GM06990 (cell line): ENCODE results near the gene TRAM2.

Experiments
- DNase-seq: peaks from one replicate; pipeline ENCODE4 v3.0.0-alpha.2; 2011; ENCODE audit not compliant: insufficient read length; ENCODE audit errors: extremely low read depth
- H3K27me3 ChIP-seq: replicated peaks from 2 replicates; pipeline ENCODE4 v1.6.0; 2011; ENCODE audit warnings: low read length; ENCODE audit not compliant: control insufficient read depth, insufficient read depth
- H3K36me3 ChIP-seq: 2 replicates; pipeline ENCODE4 v1.5.1; 2011; ENCODE audit warnings: low read length; ENCODE audit not compliant: control insufficient read depth, insufficient read depth
- H3K4me3 ChIP-seq: replicated peaks from 2 replicates; pipeline ENCODE4 v1.5.1; 2011; ENCODE audit warnings: low read depth, mild to moderate bottlenecking, control low read depth, low read length
- CTCF ChIP-seq: IDR thresholded peaks from 2 replicates; pipeline ENCODE4 v1.5.1; 2011; ENCODE audit warnings: low read length, control low read depth, mild to moderate bottlenecking, inconsistent platforms; ENCODE audit not compliant: insufficient read depth, poor library complexity, severe bottlenecking

Gene TRAM2

DNA sequence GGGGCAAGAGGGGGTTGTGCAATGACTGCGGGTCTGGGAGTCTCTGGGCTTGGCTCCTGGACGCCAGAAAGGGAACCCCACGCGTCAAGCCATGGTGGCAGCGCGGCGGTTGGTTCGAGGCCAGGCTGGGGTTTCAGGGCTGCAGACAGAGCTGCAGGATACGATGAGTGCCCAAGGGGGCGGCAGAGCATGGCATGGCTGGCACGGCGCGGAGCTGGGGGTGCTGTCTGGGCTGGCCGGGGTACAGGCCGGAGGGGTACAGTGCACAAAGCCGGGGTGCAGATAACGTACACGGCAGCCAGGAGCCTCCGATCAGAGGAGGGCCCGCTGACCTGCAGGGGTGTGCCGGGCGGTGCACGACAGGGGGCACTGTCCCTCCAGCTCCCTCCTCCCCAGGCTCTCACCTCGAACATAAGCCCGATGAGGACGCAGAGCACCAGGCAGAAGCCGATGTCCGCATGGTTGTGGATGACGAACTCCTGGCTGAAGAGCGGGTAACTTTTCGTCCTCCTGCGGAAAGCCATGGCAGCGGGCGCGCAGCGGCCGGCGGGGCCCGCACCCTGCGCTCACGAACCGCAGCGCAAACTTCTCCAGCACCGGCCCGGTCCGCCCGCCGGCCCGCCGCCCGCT is 353 bp downstream of the TRAM2 start:
- no peaks in the 10 kb centered on the region for H3K27me3 ChIP-seq
- TF ChIP-seq CTCF = peak; percentile 84
- peak; percentile 87 for DNase-seq

DNA sequence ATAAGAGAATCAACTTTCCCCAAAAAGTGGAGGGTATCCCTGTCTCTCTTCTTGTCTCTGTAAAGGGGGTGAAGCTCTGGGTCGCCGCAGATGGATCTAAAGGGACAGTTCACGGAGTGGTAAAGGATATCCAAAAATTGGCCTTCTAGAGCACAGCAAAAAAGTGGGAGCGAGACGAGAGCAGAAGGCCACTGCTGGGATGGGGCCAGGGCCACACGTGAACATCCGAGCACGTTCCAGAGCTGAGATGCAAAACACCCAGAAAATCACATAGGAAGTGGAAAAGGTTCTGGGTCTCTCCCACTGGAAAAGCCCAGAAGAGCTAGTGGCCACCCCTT is 837 bp downstream of the TRAM2 start:
- DNase-seq = no peak
- no peaks in the 10 kb centered on the region for H3K27me3 ChIP-seq
- peak overlapping the region; percentile 68 for H3K4me3 ChIP-seq
- TF ChIP-seq CTCF = no peak
- H3K36me3 ChIP-seq = peaks cover 1% of the 10 kb centered on the region; the same call in 1 of the 2 replicates

More for the DNA sequence above, 353 bp downstream of the TRAM2 start:
- peak overlapping the region; percentile 68 for H3K4me3 ChIP-seq
- H3K36me3 ChIP-seq = peaks cover 1% of the 10 kb centered on the region; the same call in 1 of the 2 replicates

GRCh38 chr6:52575502-52575892 is 1.4 kb downstream of the TRAM2 start:
- Histone ChIP-seq H3K4me3 (peak overlapping the region; percentile 68), H3K27me3 (no peaks in the 10 kb centered on the region), H3K36me3 (peaks cover 1% of the 10 kb centered on the region)
- no peak for DNase-seq
- no peak for TF ChIP-seq CTCF

DNA sequence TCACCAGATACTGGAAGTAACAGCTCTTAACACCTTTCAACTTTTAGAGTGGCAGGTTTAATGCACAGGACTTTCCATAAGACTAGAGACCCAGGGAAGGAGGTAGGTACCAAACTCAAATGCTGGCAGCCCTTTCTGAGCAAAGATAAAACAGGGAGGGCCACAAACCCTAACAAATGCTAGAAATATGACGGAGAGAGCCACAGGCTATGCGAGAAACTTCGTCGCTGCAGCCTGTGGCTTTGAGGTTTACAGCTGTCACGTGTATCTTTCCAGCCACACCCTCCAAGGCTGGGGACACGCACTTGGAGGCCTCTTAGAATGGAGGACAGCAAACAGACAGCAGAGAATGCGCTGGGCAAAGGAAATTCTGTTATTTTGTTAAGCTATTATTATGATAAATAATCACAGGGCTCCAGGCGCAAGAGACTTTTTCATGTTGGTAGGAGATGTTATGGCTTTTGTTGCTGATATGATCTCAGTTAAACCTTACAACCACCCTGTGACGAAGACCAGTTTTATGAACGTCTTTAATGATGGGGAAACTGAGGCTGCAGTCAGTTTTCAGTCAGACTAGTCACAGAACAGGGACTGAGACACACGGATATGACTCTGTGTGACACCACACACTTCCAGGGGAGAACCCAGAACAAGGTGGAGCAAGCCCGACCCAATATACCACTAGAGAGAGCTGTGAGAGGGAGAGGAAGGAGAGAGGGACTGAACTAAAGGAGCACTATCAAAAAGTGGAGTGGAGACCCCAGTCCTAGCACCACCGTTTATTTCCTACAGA is 2.0 kb downstream of the TRAM2 start:
- no peak for TF ChIP-seq CTCF
- no peaks in the 10 kb centered on the region for H3K27me3 ChIP-seq
- peaks cover 1% of the 10 kb centered on the region for H3K36me3 ChIP-seq
- H3K4me3 ChIP-seq = peak overlapping the region; percentile 68
- no peak for DNase-seq

DNA sequence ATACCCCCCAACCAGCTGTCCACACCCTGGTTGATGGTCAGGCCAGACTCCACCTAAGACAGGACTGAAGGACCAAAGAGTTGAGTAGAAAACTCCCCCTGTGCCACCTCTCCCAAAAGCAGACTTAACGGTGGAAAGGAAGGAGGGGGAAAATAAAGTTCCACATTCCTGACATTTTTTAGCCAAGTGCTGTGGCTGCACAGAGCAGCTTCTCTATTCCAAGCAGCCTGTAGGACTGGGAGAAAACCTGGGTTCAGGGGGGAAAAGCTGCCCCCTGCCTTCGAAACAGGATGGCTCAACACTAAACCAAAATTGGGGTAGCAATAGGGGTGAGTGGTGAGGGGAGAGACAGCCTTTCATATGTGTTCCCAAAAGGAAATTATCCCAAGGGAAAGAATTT is 3.6 kb downstream of the TRAM2 start:
- no peak for TF ChIP-seq CTCF
- H3K36me3 ChIP-seq = peaks cover 1% of the 10 kb centered on the region
- DNase-seq = no peak

More for the DNA sequence above, 3.6 kb downstream of the TRAM2 start:
- H3K27me3 ChIP-seq = no peaks in the 10 kb centered on the region
- H3K4me3 ChIP-seq = peak overlapping the region; percentile 27; the same call in 1 of the 2 replicates
